GM19395 (cell line): ENCODE data around the gene ZNF215.
"Not testable (repeated sequence)": the region's sequence is repeated elsewhere in the genome, so short reads cannot be mapped to it uniquely, and the experiment has no call there.

Experiments
- ATAC-seq: cut with Tn5 transposase; IDR thresholded peaks from one replicate; pipeline ENCODE4 v1.9.1; 2021; ENCODE audit warnings: mild to moderate bottlenecking, moderate library complexity; ENCODE audit not compliant: unreplicated experiment

ZNF215 gene

GRCh38 chr11:6926208-6927029 is at the start of gene ZNF215:
Gene ZNF215, plus strand, starts transcription at chr11:6926426. Its CDS starts 5,847 bp downstream, at chr11:6932273.
- peak; percentile 72 for ATAC-seq

GRCh38 chr11:6876914-6877313 is 49.3 kb upstream of the ZNF215 start:
- no peak for ATAC-seq

GRCh38 chr11:6882751-6883150 is 43.5 kb upstream of the ZNF215 start:
- no peak for ATAC-seq

GRCh38 chr11:6887711-6888110 is 38.5 kb upstream of the ZNF215 start:
- ATAC-seq = not testable (repeated sequence)

GRCh38 chr11:6888830-6889229 is 37.4 kb upstream of the ZNF215 start:
- no peak for ATAC-seq

- peak; percentile 57 for ATAC-seq
These were observed 36.4 kb upstream of the ZNF215 start for GRCh38 chr11:6889835-6890234.

- no peak for ATAC-seq
These were observed 33.8 kb upstream of the ZNF215 start, which contains the start of gene OR2D2 for GRCh38 chr11:6892400-6892799. Gene OR2D2, minus strand, starts transcription at chr11:6892500. Its CDS starts 0 bp downstream, at chr11:6892500.

GRCh38 chr11:6894097-6894496 is 32.1 kb upstream of the ZNF215 start:
- no peak for ATAC-seq

GRCh38 chr11:6895010-6895409 is 31.2 kb upstream of the ZNF215 start:
- peak; percentile 97 for ATAC-seq

- ATAC-seq = no peak
These were observed 27.3 kb upstream of the ZNF215 start for GRCh38 chr11:6898911-6899310.

- no peak for ATAC-seq
These were observed 25.8 kb upstream of the ZNF215 start for GRCh38 chr11:6900327-6900999.

GRCh38 chr11:6904804-6905203 is 21.4 kb upstream of the ZNF215 start:
- not testable (repeated sequence) for ATAC-seq

GRCh38 chr11:6911378-6911777 is 14.8 kb upstream of the ZNF215 start:
- no peak for ATAC-seq

- no peak for ATAC-seq
These were observed 14.3 kb upstream of the ZNF215 start for GRCh38 chr11:6911948-6912347.

GRCh38 chr11:6919698-6920097 is 6.5 kb upstream of the ZNF215 start:
- no peak for ATAC-seq

GRCh38 chr11:6920702-6921101 is 5.5 kb upstream of the ZNF215 start, which contains the start of gene OR2D3:
Gene OR2D3, plus strand, starts transcription at chr11:6921002. Its CDS starts 0 bp downstream, at chr11:6921002.
- ATAC-seq = no peak

- no peak for ATAC-seq
These were observed 1.1 kb upstream of the ZNF215 start for GRCh38 chr11:6925007-6925577.

GRCh38 chr11:6925636-6926207 is 504 bp upstream of the ZNF215 start:
- peak; percentile 24 for ATAC-seq

GRCh38 chr11:6927030-6927617 is 898 bp downstream of the ZNF215 start:
- ATAC-seq = peak; percentile 78

GRCh38 chr11:6928916-6929315 is 2.7 kb downstream of the ZNF215 start:
- no peak for ATAC-seq

GRCh38 chr11:6931146-6931713 is 5.0 kb downstream of the ZNF215 start:
- no peak for ATAC-seq
